Lower lobe of right lung (tissue), 2 donors: ENCODE results near the gene NSD1. TPM values are rescaled to one million over a fixed set of nuclear protein-coding genes. Genes with fewer than 3 reads are reported as not detected.

ENCODE experiments used
- ATAC-seq, 2 donors: fragments of 200-7000 bp; cut with Tn5 transposase; one replicate each; pipeline ENCODE4 v1.9.1; 2020 to 2022; ENCODE audit warnings: mild to moderate bottlenecking in 2 of 2, moderate library complexity in 2 of 2
- DNase-seq: peaks from one replicate; pipeline ENCODE4 v3.0.0-alpha.2; 2020
- H3K27ac ChIP-seq: fragments of 200-600 bp; one replicate; pipeline ENCODE4 v1.8.0; 2022
- H3K27me3 ChIP-seq: fragments of 200-600 bp; one replicate; pipeline ENCODE4 v1.8.0; 2022; ENCODE audit warnings: low read depth
- H3K36me3 ChIP-seq: fragments of 200-600 bp; one replicate; pipeline ENCODE4 v1.8.0; 2022; ENCODE audit warnings: mild to moderate bottlenecking
- H3K4me1 ChIP-seq: fragments of 200-600 bp; one replicate; pipeline ENCODE4 v1.8.0; 2022
- H3K4me3 ChIP-seq: fragments of 200-600 bp; one replicate; pipeline ENCODE4 v1.8.0; 2022; ENCODE audit warnings: mild to moderate bottlenecking
- H3K9me3 ChIP-seq: fragments of 200-600 bp; one replicate; pipeline ENCODE4 v1.8.0; 2022
- CTCF ChIP-seq: fragments of 200-600 bp; IDR thresholded peaks from one replicate; pipeline ENCODE4 v1.8.0; 2022; ENCODE audit warnings: antibody characterized with exemption, mild to moderate bottlenecking
- intact Hi-C: fragments of 100-400 bp; cut with DNase I; formaldehyde crosslinking; loops from one replicate; pipeline ENCODE4 v1.11.0; 2022
- total RNA-seq: library from RNA; stranded (reverse); fragmentation: NEBNext Ultra II Directional; extraction: Animal tissue kit (Norgen Biotek cat#: 25700); gene quantifications from one replicate; pipeline ENCODE4 v1.2.1, GENCODE V29; 2021
- donor health status: DM: no; HTN: yes; CAD: no; lungs with severe emphysema.

The NSD1 gene
- total RNA-seq, 1 donor from 2014 or later, result 75.5 TPM

- Histone ChIP-seq H3K36me3 (peaks cover 37% of the 10 kb centered on the region), H3K9me3 (no peaks in the 10 kb centered on the region), H3K27ac (peak overlapping the region; percentile 89), H3K4me3 (peak overlapping the region; percentile 80), H3K27me3 (no peaks in the 10 kb centered on the region), H3K4me1 (peaks cover 48% of the 10 kb centered on the region)
- DNase-seq (peak; percentile 73), ATAC-seq (peak; percentile 70 to 73)
- intact Hi-C loops, result no loop called here
- no peak for TF ChIP-seq CTCF
Observed at GRCh38 chr5:177133853-177134696, 502 bp downstream of the NSD1 start.

- Histone ChIP-seq H3K4me3 (peak overlapping the region; percentile 80), H3K27ac (peak overlapping the region; percentile 89), H3K36me3 (peaks cover 43% of the 10 kb centered on the region), H3K4me1 (peaks cover 50% of the 10 kb centered on the region), H3K27me3 (no peaks in the 10 kb centered on the region), H3K9me3 (no peaks in the 10 kb centered on the region)
- TF ChIP-seq CTCF, result no peak
- intact Hi-C loops, result no loop called here
- ATAC-seq, result no peak
- no peak for DNase-seq
Observed at GRCh38 chr5:177134697-177135225, 1.2 kb downstream of the NSD1 start.

GRCh38 chr5:177140312-177140711 is 6.7 kb downstream of the NSD1 start:
- DNase-seq, result no peak

GRCh38 chr5:177141496-177141895 is 7.9 kb downstream of the NSD1 start:
- ATAC-seq (no peak), DNase-seq (no peak)
- H3K4me1 ChIP-seq, result peaks cover 44% of the 10 kb centered on the region
- no peaks in the 10 kb centered on the region for H3K9me3 ChIP-seq
- intact Hi-C loops, result no loop called here
- TF ChIP-seq CTCF, result no peak
- H3K27ac ChIP-seq, result no peak overlapping the region
- peaks cover 87% of the 10 kb centered on the region for H3K36me3 ChIP-seq
- no peak overlapping the region for H3K4me3 ChIP-seq
- H3K27me3 ChIP-seq, result no peaks in the 10 kb centered on the region

More at GRCh38 chr5:177140312-177140711, 6.7 kb downstream of the NSD1 start:
- Histone ChIP-seq H3K27ac (no peak overlapping the region), H3K27me3 (no peaks in the 10 kb centered on the region), H3K4me1 (peaks cover 56% of the 10 kb centered on the region), H3K36me3 (peaks cover 87% of the 10 kb centered on the region), H3K4me3 (no peak overlapping the region), H3K9me3 (no peaks in the 10 kb centered on the region)
- no peak for TF ChIP-seq CTCF
- no peak for ATAC-seq
- intact Hi-C loops, result no loop called here

GRCh38 chr5:177142098-177142611 is 8.6 kb downstream of the NSD1 start:
- no peak for DNase-seq
- peaks cover 87% of the 10 kb centered on the region for H3K36me3 ChIP-seq
- intact Hi-C loops, result no loop called here
- no peak overlapping the region for H3K27ac ChIP-seq
- TF ChIP-seq CTCF, result no peak
- no peaks in the 10 kb centered on the region for H3K9me3 ChIP-seq
- no peaks in the 10 kb centered on the region for H3K27me3 ChIP-seq
- ATAC-seq, result no peak
- H3K4me1 ChIP-seq, result peaks cover 38% of the 10 kb centered on the region
- H3K4me3 ChIP-seq, result no peak overlapping the region
